Adipose tissue (tissue), 3 donors: ENCODE results near the gene TMEM219. TPM values are rescaled to one million over a fixed set of nuclear protein-coding genes. Genes with fewer than 3 reads are reported as not detected.
"Not testable (repeated sequence)": the region's sequence is repeated elsewhere in the genome, so short reads cannot be mapped to it uniquely, and the experiment has no call there.

ENCODE experiments used
- H3K27ac ChIP-seq: one replicate; pipeline ENCODE4 v1.5.1; 2013; ENCODE audit warnings: low read depth, low read length
- WGBS, 3 donors: extraction: QIAGEN DNeasy Blood & Tissue Kit; methylation state at CpG; one replicate each; pipeline ENCODE4 v1.1.7; 2013; 5-methylcytosine and 5-hydroxymethylcytosine counted together
- polyA plus RNA-seq, 3 donors: library from polyadenylated mRNA; stranded (reverse); fragments of 200-250 nt; gene quantifications; one replicate each; pipeline ENCODE4 v1.2.3, GENCODE V29; 2013
- donor health status: healthy with polysubstance abuse.
- donor health status: Bipolar disorder and iron deficiency.
- donor health status: healthy.

TMEM219 gene
- polyA plus RNA-seq, 3 donors, result 91.4 to 182 (median 115) TPM

DNA sequence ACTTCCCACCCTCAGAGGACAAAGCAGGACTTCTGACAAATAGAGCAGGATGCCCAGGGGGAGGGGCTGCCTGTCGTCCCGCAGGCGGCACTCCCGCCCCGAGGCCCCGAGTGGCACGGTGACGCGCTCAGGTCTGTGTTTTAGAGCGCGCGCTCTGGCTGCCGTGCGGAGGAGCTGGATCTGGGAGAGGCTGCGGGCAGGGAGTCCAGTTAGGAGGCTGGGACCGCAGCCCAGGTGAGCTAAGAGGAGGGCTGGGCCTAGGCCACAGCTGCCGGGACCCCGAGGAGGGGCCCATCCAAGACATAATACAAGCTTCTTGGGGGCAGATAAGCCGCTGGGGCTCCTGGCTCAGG, 42.5 kb downstream of the TMEM219 start:
- WGBS, 3 donors, result 72 to 76% (median 73%) methylated on average over 18 to 19 of the region's 19 CpGs

DNA sequence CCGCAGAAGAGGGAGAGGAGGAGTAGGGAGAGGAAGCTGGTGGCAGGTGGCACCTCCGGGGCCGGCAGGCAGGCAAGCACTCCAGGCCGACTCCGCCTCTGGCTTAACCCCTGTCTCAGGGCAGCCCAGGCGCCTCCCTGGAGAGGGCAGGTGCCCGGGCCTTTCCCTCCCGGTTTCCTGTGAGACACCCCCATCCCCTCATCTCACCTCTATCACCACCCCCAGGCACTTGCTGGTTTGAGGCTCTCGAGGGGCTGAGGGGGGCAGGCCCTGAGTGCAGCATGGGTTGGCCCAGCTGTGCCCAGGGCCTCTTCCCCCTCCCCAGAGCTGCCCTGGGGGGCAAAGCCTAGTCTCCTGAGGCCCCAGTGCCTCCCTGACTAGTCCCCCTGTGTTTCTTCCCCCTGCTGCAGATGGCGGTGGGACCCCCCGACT, 42.9 kb downstream of the TMEM219 start:
- WGBS, 3 donors, result 43 to 70% (median 47%) methylated on average over 8 to 11 of the region's 11 CpGs
- no peak overlapping the region for H3K27ac ChIP-seq

More for the DNA sequence above, 42.5 kb downstream of the TMEM219 start:
- no peak overlapping the region for H3K27ac ChIP-seq

DNA sequence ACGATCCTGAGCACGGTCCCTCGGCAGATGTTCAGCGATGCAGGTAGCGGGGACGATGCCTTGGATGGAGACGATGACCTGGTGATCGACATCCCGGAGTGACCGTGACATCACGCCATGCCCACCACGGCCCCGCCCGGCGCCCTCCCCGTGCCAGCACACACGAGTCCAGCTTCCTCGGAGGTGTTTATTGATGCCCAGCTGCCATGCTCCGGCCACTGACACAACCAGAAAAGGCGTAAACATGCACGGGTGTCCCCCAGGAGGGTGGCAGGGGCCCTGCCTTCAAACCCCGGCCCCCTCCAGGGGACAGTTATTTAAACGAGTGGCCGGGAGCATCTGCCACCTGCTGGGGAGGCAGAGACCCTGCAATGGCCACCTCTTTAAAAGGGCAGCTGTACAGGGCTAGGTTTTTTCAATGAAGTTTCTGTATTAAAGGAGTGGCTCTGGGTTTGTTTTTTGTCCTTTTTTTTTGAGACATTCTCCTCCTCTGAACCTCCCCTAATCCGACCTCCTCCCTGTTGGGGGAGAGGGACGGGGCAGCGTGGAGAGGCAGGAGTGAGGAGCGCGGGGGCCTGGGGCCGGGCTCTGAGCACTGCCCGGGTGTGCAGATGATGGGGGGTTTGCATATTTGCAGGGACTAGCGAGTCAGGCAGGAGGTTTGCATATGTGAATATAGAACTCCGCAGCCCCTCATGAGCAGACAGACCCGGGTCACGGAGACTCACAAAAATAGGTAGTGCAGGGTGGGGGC, 43.6 kb downstream of the TMEM219 start:
- WGBS, 3 donors, result 56 to 65% (median 56%) methylated on average over 34 to 35 of the region's 35 CpGs

DNA sequence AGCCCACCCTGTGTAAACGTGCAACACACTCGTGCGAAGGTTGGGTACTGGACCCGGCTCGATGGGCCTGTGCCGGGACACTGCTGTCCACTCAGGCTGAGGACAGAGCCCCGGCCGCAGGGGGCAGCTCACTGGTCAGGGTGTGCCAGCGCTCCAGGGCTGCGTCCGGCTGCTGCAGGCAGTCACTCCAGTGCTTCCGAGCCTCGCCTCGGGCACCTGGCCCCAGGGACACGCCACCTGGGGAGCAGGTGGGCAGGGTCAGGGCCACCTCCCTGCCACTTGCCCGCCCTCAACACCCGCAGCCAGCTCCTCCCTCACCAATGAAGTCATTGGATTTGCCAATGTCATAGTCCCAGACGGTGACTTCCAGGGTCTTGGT, 44.2 kb downstream of the TMEM219 start:
- H3K27ac ChIP-seq, result no peak overlapping the region
- 67 to 88% (median 83%) methylated on average over 16 to 18 of the region's 18 CpGs for WGBS, 3 donors

More for the DNA sequence above, 43.6 kb downstream of the TMEM219 start:
- H3K27ac ChIP-seq, result no peak overlapping the region

DNA sequence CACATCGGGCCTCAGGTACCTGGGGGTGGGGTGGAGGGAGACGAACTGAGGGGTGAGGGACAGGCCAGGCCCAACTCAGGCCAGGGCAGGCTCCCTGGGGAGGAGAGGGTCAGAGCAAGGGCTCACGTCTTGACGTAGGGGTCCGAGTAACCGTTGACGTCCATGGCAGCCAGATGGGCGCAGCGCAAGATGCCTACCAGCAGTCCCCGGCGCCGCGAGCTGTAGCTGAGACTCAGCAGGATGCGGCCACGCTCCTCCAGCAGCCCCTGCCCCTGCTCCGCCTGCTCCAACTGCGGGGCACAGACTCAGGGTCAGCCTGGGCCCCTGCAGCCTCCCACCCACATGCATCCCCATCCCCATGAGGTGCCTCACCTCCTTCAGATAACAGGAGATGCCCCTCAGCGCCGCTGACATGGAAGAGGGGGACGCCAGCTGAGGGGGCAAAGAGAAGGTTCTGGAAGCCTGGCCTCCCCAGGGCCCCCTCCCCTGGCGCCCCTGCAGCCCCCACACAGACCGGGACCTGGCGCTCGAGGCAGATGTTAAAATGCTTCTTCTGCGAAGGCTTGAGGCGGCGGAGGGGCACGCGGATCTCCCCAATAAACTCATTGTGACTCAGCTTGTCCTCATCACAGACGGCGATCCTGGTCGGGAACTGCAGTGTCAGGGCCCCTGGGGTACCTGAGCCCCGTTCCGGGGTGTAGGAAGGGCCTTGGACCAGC, 44.9 kb downstream of the TMEM219 start:
- WGBS, 3 donors, result 81 to 87% (median 84%) methylated on average over 27 to 34 of the region's 34 CpGs
- H3K27ac ChIP-seq, result no peak overlapping the region

DNA sequence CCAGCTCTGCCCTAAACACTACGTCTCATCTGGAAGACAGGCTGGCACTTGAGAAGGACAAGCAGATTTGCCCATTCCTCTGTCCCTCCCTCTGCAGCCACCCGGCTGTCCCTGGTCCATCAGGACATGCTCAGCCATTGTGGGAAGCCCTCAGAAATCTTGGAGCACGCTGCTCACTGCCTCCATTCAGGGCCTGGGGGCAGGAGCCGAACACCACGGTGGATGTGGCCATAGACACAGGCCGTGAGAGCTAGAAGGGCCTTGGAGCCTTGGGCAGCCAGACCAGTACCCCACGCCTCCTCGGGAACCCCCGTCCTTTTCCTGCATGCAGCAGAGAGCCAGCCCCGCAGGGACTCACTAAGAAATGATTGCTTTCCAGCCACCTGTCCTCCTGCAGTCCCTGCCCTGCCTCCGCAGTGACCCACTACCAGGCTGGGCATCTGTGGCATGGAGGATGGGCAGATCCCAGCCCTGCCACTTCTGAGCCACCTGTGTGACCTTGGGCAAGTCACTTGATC, 45.6 kb downstream of the TMEM219 start:
- 58 to 76% (median 71%) methylated on average over 11 of the region's 11 CpGs for WGBS, 3 donors
- H3K27ac ChIP-seq, result no peak overlapping the region

DNA sequence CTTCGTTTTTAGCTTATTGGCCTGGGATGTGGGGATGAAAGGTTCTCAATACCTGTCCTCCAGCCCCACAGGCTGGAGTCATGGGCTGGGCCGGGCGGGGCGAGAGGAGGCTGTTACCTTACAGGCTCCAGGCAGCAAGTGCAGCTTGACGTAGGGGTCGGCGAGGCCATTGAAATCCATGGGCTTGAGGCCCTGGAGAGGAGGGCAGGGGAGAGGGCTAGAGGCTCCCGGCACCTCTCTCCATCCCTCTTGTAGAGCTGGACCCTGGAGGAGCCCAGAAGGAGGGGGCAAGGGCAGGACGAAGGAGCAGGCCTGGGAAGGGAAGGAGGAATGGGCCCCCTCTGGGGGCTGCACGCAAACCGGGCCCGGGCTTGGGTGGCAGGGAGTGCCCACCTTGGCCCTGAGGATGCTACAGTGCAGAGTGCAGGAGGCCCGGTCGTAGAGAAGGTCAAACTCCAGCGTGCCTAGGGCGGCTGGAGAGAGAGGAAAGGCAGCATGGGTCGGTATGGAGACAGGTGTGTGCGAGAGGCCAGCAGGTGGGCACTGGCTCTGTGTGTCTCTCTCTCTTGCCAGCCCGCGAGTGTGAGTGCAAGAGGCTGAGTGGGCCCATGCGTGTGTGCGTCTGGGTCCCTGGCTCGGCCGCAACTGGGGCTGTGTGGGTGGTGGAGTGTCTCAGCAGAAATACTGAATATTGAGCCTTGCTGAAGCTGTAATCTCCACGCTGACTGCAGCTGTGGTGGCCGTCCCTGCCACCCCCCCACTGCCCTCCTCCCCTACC, 47.4 kb downstream of the TMEM219 start:
- no peak overlapping the region for H3K27ac ChIP-seq
- 42 to 59% (median 49%) methylated on average over 22 to 26 of the region's 26 CpGs for WGBS, 3 donors

DNA sequence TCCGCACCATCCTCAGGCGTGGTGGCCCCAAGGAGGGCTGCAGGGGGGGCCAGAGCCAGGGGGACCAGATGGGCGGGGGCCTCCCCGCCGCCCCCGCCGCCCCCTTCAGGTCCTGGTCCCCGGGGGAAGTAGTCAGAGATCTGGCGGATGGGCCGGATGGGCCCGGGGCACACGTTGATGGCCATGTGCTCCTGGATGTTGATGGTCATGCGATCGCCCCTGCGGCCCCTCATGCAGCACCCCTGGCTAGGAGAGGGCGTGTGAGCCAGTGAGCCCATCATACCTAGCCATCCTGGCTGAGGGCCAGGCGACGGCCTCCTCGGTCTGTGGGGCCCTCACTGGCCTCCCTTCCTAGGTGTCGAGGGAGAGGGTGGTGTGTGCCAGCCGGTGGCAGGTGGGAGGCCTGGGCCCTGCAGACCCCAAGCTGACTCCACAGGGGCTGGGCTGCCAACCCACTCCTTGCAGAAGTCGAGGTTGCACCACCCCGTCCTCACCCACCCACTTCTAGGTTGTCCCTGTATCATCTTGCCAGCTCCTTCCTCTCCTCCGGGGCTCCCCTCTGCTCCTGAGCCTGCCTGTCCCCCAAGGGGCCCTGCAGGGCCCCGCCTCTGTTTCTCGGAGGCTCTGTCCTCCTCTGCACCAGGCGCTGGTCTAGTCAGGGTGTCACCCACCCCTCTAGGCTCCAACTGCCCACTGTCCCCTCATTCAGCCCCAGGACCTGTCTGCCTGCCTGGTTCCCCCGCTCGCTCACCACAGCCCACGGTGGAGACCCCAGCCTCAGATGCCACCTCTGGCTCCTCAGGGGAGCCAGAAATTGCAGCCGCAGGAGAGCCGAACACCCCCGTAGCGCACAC, 48.3 kb downstream of the TMEM219 start:
- H3K27ac ChIP-seq, result no peak overlapping the region
- WGBS, 3 donors, result 14 to 22% (median 17%) methylated on average over 24 to 34 of the region's 34 CpGs

DNA sequence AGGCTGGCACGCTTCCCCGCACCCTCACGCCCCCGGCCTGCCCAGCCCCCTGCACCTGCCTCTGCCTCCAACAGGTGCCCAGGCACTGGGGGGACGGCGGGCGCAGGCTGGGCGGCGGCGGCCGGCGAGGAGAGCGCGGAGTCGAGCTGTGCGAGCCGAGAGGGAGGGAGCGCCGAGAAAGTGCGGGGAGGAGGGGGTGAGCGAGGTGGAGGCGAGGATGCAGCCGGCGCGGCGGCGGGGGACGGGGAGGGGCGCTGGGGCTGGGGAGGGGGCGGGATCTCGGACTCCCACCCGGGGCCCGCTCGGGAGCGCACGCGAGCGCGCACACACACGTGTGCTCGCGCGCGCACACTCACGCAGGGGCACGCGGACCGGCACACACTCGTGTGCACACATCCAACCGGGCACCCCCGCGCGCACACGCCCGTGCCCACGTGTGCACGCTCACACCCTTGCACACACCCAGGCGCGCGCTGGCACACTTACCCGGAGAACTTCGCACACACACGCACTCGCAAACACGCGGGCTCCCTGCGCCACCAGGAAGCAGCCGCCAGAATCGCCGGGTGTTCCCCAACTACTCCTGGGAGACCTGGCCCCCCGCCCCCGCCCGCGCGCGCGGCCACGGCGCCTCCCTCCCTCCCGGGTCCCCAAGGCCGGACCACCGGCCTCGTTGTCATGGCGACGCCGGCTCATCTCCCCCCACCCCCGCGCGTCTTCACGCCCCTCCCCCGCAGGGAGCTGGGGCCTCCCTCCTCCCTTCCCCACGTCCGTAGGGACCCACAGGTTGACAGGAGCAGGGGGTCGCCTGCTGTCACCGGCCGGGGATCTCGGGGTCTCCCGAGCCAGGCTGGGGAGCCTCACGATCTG, 49.2 kb downstream of the TMEM219 start, which contains the start of gene DOC2A:
TSS of gene DOC2A (minus strand) at position 184 of the 870 bp plus-strand sequence. CDS start 805 bp downstream, outside the sequence.
- no peak within 1 kb of the TSS for H3K27ac ChIP-seq
- 1% methylated on average over 54 to 99 of the region's 99 CpGs for WGBS, 3 donors

DNA sequence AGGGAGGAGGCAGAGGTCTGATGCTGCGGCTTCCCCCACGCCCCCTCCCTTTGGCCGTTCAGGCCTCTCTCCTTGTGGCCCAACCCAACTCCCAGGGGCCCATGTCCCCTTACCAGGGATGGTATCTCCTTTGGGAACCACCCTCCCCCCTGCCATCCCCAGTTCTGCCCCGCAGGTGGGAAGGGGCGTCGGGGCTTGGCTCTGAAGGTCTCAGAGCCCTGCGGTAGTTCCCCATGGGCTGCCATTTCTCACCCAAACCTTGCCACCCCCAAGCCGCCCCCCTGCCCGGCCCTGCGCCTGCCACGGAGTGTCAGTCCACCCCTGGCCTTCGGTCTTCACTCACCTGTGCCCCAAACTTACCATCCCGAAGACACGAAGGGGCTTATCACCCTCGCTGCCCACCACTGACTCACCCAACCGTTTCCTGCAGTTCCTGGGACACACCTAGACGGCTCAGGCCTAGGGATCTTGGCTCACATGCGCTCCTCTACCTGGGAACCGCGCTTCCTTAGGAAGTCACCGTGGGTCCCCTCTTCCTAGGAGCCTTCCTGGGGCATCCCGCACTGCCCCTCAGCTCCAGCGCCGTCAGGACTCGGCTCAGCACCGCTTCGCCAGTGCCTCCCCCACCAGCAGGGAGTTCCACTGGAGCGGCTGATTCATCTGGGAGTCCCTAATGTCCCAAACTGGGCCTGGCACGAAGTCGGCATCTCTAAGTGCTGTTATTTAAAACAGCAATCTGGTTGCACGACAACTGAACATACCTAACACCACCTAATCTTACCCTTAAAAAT, 50.0 kb downstream of the TMEM219 start:
- 18 to 23% (median 18%) methylated on average over 30 to 31 of the region's 31 CpGs for WGBS, 3 donors
- H3K27ac ChIP-seq, result no peak overlapping the region

DNA sequence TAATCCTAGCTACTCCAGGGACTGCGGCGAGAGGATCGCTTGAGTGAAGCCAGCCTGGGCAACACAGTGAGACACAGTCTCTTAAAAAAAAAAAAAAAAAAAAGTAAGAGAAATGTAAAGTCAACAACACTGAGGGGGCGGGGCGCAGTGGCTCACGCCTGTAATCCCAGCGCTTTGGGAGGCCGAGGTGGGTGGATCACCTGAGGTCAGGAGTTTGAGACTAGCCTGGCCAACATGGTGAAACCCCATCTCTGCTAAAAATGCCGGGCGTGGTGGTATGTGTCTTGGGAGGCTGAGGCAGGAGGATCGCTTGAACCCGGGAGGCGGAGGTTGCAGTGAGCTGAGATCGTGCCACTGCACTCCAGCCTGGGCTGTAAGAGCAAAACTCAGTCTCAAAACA, 50.7 kb downstream of the TMEM219 start:
- 75 to 86% (median 84%) methylated on average over 14 of the region's 14 CpGs for WGBS, 3 donors

DNA sequence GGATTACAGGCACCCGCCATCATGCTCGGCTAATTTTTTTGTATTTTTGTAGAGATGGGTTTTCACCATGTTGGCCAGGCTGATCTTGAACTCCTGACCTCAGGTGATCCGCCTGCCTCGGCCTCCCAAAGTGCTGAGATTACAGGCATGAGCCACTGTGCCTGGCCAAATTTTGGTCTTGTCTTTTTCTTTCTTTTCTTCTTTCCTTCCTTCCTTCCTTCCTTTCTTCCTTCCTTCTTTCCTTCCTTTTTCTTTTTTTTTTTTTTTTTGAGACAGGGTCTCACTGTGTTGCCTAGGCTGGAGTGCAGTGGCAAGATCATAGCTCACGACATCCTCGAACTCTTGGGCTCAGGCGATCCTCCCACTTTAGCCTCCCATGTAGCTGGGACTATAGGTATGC, 53.6 kb downstream of the TMEM219 start:
- 89 to 93% (median 89%) methylated on average over 7 of the region's 7 CpGs for WGBS, 3 donors
- H3K27ac ChIP-seq, result not testable (repeated sequence)

More for the DNA sequence above, 50.7 kb downstream of the TMEM219 start:
- H3K27ac ChIP-seq, result not testable (repeated sequence)

DNA sequence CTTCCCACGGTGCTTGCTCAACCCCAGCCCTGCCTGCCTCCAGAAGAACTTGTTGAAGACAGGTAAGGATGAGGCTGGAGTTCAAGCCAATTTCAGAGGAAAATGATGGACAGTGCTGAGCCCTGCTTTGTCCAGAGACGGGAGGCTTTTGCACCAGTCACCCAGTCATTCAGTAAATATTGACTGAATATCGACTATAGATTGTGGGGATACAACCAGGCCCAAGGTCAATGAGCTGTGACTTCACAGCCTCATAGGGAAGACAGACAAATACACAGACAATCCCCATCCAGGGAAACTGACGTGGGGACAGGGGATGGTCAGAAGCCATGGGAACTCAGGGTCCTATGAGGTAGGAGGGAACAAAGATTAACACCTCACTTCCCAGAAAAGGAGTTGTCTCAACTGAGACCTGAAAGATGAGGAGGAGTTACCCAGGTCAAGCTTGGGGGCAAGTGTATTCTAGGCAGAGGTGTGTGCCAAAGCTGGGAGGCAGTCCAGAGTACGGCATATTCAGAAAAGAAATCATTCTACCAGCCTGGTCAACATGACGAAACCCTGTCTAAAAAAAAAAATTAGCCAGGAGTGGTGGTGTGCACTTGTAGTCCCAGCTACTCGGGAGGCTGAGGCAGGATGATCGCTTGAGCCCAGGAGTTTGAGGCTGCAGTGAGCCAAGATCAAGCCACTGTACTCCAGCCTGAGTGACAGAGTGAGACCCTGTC, 54.8 kb downstream of the TMEM219 start:
- 59 to 74% (median 72%) methylated on average over 8 of the region's 8 CpGs for WGBS, 3 donors
- H3K27ac ChIP-seq, result no peak overlapping the region

DNA sequence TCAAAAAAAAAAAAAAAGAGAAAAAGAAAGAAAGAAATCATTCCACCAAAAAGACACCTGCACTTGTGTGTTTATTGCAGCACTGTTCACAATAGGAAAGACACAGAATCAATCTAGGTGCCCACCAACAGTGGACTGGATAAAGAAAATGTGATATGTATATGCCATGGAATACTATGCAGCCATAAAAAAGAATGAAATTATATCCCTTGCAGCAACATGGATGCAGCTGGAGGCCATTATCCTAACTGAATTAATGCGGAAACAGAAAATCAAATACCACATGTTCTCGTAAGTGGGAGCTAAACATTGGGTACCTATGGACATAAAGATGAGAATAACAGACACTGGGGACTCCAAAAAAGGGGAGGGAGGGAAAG, 55.4 kb downstream of the TMEM219 start:
- no peak overlapping the region for H3K27ac ChIP-seq
- 94 to 98% (median 97%) methylated on average over 2 of the region's 2 CpGs for WGBS, 3 donors

DNA sequence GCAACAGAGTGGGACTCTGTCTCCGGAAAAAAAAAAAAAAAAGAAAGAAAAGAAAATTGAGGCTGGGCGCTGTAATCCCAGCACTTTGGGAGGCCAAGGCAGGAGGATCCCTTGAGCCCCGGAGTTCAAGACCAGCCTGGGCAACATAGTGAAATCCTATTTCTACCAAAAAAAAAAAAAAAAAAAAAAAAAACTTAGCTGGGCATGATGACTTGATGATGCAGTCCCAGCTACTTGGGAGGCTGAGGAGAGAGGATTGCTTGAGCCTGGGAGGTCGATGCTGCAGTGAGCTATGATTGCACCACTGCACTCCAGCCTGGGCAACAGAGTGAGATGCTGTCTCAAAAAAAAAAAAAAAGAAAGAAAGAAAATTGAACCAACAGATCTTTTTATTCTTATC, 56.1 kb downstream of the TMEM219 start:
- 79 to 87% (median 84%) methylated on average over 4 of the region's 4 CpGs for WGBS, 3 donors
- not testable (repeated sequence) for H3K27ac ChIP-seq

DNA sequence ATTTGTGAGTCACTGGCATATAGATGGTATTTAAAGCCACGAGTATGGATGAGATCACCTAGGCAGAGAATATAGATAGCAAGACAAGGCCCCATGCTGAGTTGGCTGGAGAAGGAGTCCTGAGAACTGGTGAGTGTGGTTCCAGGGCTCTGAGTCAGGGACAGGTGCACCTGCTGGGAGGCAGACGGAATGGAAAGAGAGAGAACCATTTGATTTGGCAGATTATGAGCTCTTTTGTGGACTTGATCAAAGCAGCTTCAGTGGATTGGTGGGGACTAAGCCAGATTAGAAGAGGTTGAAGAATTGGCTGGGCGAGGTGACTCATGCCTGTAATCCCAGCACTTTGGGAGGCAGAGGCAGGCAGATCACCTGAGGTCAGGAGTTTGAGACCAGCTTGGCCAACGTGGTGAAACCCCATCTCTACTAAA, 56.9 kb downstream of the TMEM219 start:
- 58 to 81% (median 77%) methylated on average over 4 of the region's 4 CpGs for WGBS, 3 donors
- H3K27ac ChIP-seq, result no peak overlapping the region
